ENCODE results near the gene CNTN6. TPM values are rescaled to one million over a fixed set of nuclear protein-coding genes. Genes with fewer than 3 reads are reported as not detected.

CNTN6 gene
- total RNA-seq, 1 donor from 2014 or later, result not detected

DNA sequence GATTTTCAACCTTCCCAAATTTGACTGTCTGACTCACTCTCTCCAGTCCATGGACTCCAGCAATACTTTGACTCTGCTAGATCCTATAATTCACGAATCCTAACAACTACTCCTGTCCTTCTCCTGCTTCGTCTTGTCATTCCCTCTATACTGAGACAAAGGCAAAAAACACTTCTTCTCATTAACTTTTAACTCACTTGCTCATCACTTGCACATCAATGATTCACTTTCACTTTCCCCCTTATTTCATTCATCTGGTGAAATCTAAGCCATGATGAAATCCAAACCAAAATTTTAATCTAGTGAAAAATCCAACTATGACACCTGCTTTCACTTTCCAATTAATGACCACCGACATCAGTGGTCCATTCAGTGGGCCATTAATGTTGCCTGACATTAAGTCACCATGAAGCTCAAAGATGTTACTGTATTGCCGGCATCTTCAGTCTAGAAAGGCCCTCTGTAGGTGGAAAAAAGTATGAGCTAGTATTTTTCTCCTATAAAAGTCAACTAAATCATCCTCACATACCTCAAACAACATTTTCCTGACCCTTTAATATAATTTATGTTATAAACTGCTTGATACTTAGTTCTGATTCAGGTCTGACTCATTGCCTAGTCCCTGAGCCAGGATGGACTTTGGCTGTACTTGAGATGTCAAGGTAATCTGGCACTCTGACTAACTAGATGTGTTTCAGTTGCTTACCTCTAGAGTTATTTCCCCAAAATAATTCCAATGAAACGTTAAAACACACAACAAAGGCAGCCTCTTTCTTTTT is 158.6 kb downstream of the CNTN6 start:
- H3K27me3 Mint-ChIP-seq (ENCODE audit: low read depth), result no peaks in the 10 kb centered on the region
- no peak overlapping the region for H3K4me3 Mint-ChIP-seq (ENCODE audit: low read depth)
- H3K4me1 Mint-ChIP-seq (ENCODE audit: low read depth), result no peaks in the 10 kb centered on the region
- H3K9me3 Mint-ChIP-seq, result peaks cover 29% of the 10 kb centered on the region
- no peak for DNase-seq (ENCODE audit: low spot score)
- no peak overlapping the region for H3K27ac Mint-ChIP-seq
- intact Hi-C loops (cut with micrococcal nuclease), result no loop called here
- no peaks in the 10 kb centered on the region for H3K36me3 Mint-ChIP-seq (ENCODE audit: low read depth)

GRCh38 chr3:1252061-1252430 is 159.2 kb downstream of the CNTN6 start:
- Mint-ChIP-seq H3K9me3 (peaks cover 26% of the 10 kb centered on the region), H3K36me3 (ENCODE audit: low read depth) (no peaks in the 10 kb centered on the region), H3K4me1 (ENCODE audit: low read depth) (no peaks in the 10 kb centered on the region), H3K4me3 (ENCODE audit: low read depth) (no peak overlapping the region), H3K27me3 (ENCODE audit: low read depth) (no peaks in the 10 kb centered on the region), H3K27ac (no peak overlapping the region)
- intact Hi-C loops (cut with micrococcal nuclease), result no loop called here
- DNase-seq (ENCODE audit: low spot score), result no peak

- peaks cover 18% of the 10 kb centered on the region for H3K9me3 Mint-ChIP-seq
- H3K27me3 Mint-ChIP-seq (ENCODE audit: low read depth), result no peaks in the 10 kb centered on the region
- no peaks in the 10 kb centered on the region for H3K36me3 Mint-ChIP-seq (ENCODE audit: low read depth)
- no peaks in the 10 kb centered on the region for H3K4me1 Mint-ChIP-seq (ENCODE audit: low read depth)
- intact Hi-C loops (cut with micrococcal nuclease), result no loop called here
- no peak overlapping the region for H3K27ac Mint-ChIP-seq
- no peak for DNase-seq (ENCODE audit: low spot score)
- H3K4me3 Mint-ChIP-seq (ENCODE audit: low read depth), result no peak overlapping the region
Observed at GRCh38 chr3:1262246-1262645, 169.4 kb downstream of the CNTN6 start.

GRCh38 chr3:1263121-1263520 is 170.3 kb downstream of the CNTN6 start:
- no peak for DNase-seq (ENCODE audit: low spot score)
- intact Hi-C loops (cut with micrococcal nuclease), result no loop called here
- no peaks in the 10 kb centered on the region for H3K4me1 Mint-ChIP-seq (ENCODE audit: low read depth)

GRCh38 chr3:1269808-1270207 is 177.0 kb downstream of the CNTN6 start:
- H3K9me3 Mint-ChIP-seq, result peaks cover 16% of the 10 kb centered on the region

More at GRCh38 chr3:1263121-1263520, 170.3 kb downstream of the CNTN6 start:
- H3K9me3 Mint-ChIP-seq, result peaks cover 18% of the 10 kb centered on the region
- H3K27me3 Mint-ChIP-seq (ENCODE audit: low read depth), result no peaks in the 10 kb centered on the region
- no peak overlapping the region for H3K27ac Mint-ChIP-seq
- no peaks in the 10 kb centered on the region for H3K36me3 Mint-ChIP-seq (ENCODE audit: low read depth)
- no peak overlapping the region for H3K4me3 Mint-ChIP-seq (ENCODE audit: low read depth)

GRCh38 chr3:1272546-1273265 is 179.9 kb downstream of the CNTN6 start:
- Mint-ChIP-seq H3K4me1 (ENCODE audit: low read depth) (no peaks in the 10 kb centered on the region), H3K27ac (no peak overlapping the region), H3K9me3 (peaks cover 7% of the 10 kb centered on the region)

More at GRCh38 chr3:1269808-1270207, 177.0 kb downstream of the CNTN6 start:
- Mint-ChIP-seq H3K4me1 (ENCODE audit: low read depth) (no peaks in the 10 kb centered on the region), H3K4me3 (ENCODE audit: low read depth) (no peak overlapping the region), H3K27me3 (ENCODE audit: low read depth) (no peaks in the 10 kb centered on the region), H3K27ac (no peak overlapping the region), H3K36me3 (ENCODE audit: low read depth) (no peaks in the 10 kb centered on the region)
- no peak for DNase-seq (ENCODE audit: low spot score)
- intact Hi-C loops (cut with micrococcal nuclease), result no loop called here

DNA sequence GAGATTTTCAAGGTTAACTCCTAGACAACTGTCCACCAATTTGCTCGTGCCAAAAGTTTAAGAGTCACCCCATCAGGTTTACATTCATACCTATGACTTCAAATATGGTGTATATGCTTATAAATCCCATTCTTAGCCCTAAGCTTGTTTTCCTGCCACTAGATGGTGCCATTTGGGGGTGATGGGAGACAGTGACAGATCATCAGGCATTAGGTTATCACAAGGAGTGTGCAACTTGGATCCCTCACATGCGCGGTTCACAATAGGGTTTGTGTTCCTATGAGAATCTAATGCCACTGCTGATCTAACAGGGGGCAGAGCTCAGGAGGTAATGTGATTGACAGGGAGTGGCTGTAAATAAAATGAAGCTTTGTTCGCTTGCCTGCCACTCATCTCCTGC is 182.7 kb downstream of the CNTN6 start:
- Mint-ChIP-seq H3K36me3 (ENCODE audit: low read depth) (no peaks in the 10 kb centered on the region), H3K4me1 (ENCODE audit: low read depth) (no peaks in the 10 kb centered on the region), H3K27me3 (ENCODE audit: low read depth) (no peaks in the 10 kb centered on the region), H3K4me3 (ENCODE audit: low read depth) (no peak overlapping the region), H3K9me3 (peaks cover 13% of the 10 kb centered on the region), H3K27ac (no peak overlapping the region)
- DNase-seq (ENCODE audit: low spot score), result no peak
- intact Hi-C loops (cut with micrococcal nuclease), result no loop called here

More at GRCh38 chr3:1272546-1273265, 179.9 kb downstream of the CNTN6 start:
- intact Hi-C loops (cut with micrococcal nuclease), result no loop called here
- H3K36me3 Mint-ChIP-seq (ENCODE audit: low read depth), result no peaks in the 10 kb centered on the region
- DNase-seq (ENCODE audit: low spot score), result no peak
- H3K4me3 Mint-ChIP-seq (ENCODE audit: low read depth), result no peak overlapping the region
- H3K27me3 Mint-ChIP-seq (ENCODE audit: low read depth), result no peaks in the 10 kb centered on the region

GRCh38 chr3:1287815-1288214 is 195.0 kb downstream of the CNTN6 start:
- Mint-ChIP-seq H3K36me3 (ENCODE audit: low read depth) (no peaks in the 10 kb centered on the region), H3K4me1 (ENCODE audit: low read depth) (no peaks in the 10 kb centered on the region)

DNA sequence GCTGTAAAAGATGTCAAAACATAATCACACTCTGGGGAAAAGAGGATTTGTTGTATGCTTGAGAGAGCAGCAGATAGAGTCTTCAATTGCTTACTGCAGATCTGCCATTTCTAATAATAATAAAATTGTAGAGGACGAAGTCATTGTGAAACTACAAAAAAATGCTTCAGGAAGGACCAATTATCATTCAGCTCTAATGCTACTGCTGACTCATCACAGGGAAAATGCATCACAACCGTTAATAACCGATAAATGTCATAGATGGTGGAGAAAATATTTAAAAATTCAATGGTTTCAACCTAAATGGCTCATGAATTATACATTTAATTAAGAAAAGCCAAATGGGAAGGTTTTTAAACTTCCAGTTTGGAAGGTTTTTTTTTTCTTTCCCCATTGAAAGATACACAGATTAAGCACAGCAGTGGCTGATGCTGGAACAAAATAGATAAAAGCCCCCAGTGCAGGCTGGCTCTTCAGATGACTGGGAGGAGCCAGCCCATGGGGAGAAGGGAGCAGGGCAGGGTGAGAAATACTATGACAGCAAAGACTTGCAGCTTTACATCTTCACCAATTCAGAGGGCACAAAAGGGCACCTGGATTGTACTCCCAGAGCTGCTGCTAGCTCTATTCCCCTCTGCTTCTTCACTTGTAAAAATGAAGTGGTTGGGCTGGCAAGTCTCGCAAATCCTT is 196.1 kb downstream of the CNTN6 start:
- Mint-ChIP-seq H3K4me3 (ENCODE audit: low read depth) (no peak overlapping the region), H3K4me1 (ENCODE audit: low read depth) (no peaks in the 10 kb centered on the region), H3K9me3 (peaks cover 39% of the 10 kb centered on the region), H3K36me3 (ENCODE audit: low read depth) (no peaks in the 10 kb centered on the region), H3K27ac (no peak overlapping the region), H3K27me3 (ENCODE audit: low read depth) (no peaks in the 10 kb centered on the region)
- intact Hi-C loops (cut with micrococcal nuclease), result no loop called here
- DNase-seq (ENCODE audit: low spot score), result no peak

More at GRCh38 chr3:1287815-1288214, 195.0 kb downstream of the CNTN6 start:
- intact Hi-C loops (cut with micrococcal nuclease), result no loop called here
- Mint-ChIP-seq H3K27me3 (ENCODE audit: low read depth) (no peaks in the 10 kb centered on the region), H3K27ac (no peak overlapping the region), H3K9me3 (peaks cover 36% of the 10 kb centered on the region), H3K4me3 (ENCODE audit: low read depth) (no peak overlapping the region)
- DNase-seq (ENCODE audit: low spot score), result no peak

- Mint-ChIP-seq H3K9me3 (peaks cover 30% of the 10 kb centered on the region), H3K27ac (no peak overlapping the region), H3K4me1 (ENCODE audit: low read depth) (no peaks in the 10 kb centered on the region), H3K4me3 (ENCODE audit: low read depth) (no peak overlapping the region), H3K36me3 (ENCODE audit: low read depth) (no peaks in the 10 kb centered on the region), H3K27me3 (ENCODE audit: low read depth) (no peaks in the 10 kb centered on the region)
- no peak for DNase-seq (ENCODE audit: low spot score)
- intact Hi-C loops (cut with micrococcal nuclease), result no loop called here
Observed at GRCh38 chr3:1292571-1293071, 199.8 kb downstream of the CNTN6 start.

DNA sequence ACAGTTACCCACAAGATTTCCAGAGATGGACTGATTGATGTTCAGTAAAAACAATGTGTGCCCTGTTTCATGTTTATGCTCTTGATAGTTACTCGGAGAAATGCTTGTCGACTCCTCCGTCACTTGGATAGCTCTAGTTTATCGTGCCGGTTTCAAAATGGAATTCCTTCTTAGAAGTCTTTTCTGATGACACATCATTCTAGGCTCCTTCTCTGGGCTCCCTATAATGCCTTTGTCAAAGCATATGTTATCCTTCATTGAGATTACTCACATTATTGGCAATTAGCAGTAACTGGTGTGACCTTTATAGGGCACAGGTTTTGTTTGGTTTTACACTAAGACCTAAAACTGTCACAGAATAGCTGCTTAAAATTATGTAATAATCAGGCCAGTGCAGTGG is 201.8 kb downstream of the CNTN6 start:
- no peaks in the 10 kb centered on the region for H3K27me3 Mint-ChIP-seq (ENCODE audit: low read depth)
- H3K27ac Mint-ChIP-seq, result no peak overlapping the region
- peaks cover 22% of the 10 kb centered on the region for H3K9me3 Mint-ChIP-seq
- no peaks in the 10 kb centered on the region for H3K36me3 Mint-ChIP-seq (ENCODE audit: low read depth)
- no peaks in the 10 kb centered on the region for H3K4me1 Mint-ChIP-seq (ENCODE audit: low read depth)
- intact Hi-C loops (cut with micrococcal nuclease), result no loop called here
- no peak for DNase-seq (ENCODE audit: low spot score)
- no peak overlapping the region for H3K4me3 Mint-ChIP-seq (ENCODE audit: low read depth)

GRCh38 chr3:1318296-1319005 is 225.6 kb downstream of the CNTN6 start:
- H3K4me1 Mint-ChIP-seq (ENCODE audit: low read depth), result no peaks in the 10 kb centered on the region
- H3K36me3 Mint-ChIP-seq (ENCODE audit: low read depth), result no peaks in the 10 kb centered on the region
- H3K4me3 Mint-ChIP-seq (ENCODE audit: low read depth), result no peak overlapping the region
- no peaks in the 10 kb centered on the region for H3K27me3 Mint-ChIP-seq (ENCODE audit: low read depth)
- DNase-seq (ENCODE audit: low spot score), result no peak
- intact Hi-C loops (cut with micrococcal nuclease), result no loop called here
- no peak overlapping the region for H3K27ac Mint-ChIP-seq
- peaks cover 5% of the 10 kb centered on the region for H3K9me3 Mint-ChIP-seq
